Breast epithelium (tissue), 3 donors: ENCODE results near the gene GALNT3.

Experiments used
- POLR2AphosphoS5 ChIP-seq, 3 donors: sonication (generic); formaldehyde crosslinking; IDR thresholded peaks; one replicate each; pipeline ENCODE4 v1.6.1; 2017; ENCODE audit warnings: antibody characterized with exemption in 3 of 3
- TF ChIP-seq, protein P1 (sequence below), 3 donors: fragments of 450-650 bp; IDR thresholded peaks; one replicate each; pipeline ENCODE4 v1.5.1; 2016 to 2017; ENCODE audit warnings: antibody characterized with exemption in 3 of 3, mild to moderate bottlenecking in 3 of 3, moderate library complexity in 3 of 3

- TF ChIP-seq, protein P1, sequence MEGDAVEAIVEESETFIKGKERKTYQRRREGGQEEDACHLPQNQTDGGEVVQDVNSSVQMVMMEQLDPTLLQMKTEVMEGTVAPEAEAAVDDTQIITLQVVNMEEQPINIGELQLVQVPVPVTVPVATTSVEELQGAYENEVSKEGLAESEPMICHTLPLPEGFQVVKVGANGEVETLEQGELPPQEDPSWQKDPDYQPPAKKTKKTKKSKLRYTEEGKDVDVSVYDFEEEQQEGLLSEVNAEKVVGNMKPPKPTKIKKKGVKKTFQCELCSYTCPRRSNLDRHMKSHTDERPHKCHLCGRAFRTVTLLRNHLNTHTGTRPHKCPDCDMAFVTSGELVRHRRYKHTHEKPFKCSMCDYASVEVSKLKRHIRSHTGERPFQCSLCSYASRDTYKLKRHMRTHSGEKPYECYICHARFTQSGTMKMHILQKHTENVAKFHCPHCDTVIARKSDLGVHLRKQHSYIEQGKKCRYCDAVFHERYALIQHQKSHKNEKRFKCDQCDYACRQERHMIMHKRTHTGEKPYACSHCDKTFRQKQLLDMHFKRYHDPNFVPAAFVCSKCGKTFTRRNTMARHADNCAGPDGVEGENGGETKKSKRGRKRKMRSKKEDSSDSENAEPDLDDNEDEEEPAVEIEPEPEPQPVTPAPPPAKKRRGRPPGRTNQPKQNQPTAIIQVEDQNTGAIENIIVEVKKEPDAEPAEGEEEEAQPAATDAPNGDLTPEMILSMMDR (IDR thresholded peaks at IDR 0.05) = no peak
- TF ChIP-seq POLR2AphosphoS5 (IDR thresholded peaks at IDR 0.05) = no peak
These were observed 964 bp upstream of the GALNT3 start for GRCh38 chr2:165795011-165795410.
